Occipital lobe (tissue), 2 donors: ENCODE data around the gene TLE6. TPM values are rescaled to one million over a fixed set of nuclear protein-coding genes. Genes with fewer than 3 reads are reported as not detected.
"Not testable (repeated sequence)": the region's sequence is repeated elsewhere in the genome, so short reads cannot be mapped to it uniquely, and the experiment has no call there.

ENCODE experiments used
- DNase-seq: peaks from one replicate; lab custom pipeline; 2025; lab: John Stamatoyannopoulos, UW
- total RNA-seq: library from RNA; depleted of rRNA; stranded (reverse); fragments of >200 nt; gene quantifications from one replicate; pipeline ENCODE4 v1.2.3, GENCODE V29; 2014

The TLE6 gene
- total RNA-seq, 1 donor from 2014 or later = 0.16 TPM

GRCh38 chr19:3028305-3029064, 51.1 kb downstream of the TLE6 start:
- DNase-seq = no peak

DNA sequence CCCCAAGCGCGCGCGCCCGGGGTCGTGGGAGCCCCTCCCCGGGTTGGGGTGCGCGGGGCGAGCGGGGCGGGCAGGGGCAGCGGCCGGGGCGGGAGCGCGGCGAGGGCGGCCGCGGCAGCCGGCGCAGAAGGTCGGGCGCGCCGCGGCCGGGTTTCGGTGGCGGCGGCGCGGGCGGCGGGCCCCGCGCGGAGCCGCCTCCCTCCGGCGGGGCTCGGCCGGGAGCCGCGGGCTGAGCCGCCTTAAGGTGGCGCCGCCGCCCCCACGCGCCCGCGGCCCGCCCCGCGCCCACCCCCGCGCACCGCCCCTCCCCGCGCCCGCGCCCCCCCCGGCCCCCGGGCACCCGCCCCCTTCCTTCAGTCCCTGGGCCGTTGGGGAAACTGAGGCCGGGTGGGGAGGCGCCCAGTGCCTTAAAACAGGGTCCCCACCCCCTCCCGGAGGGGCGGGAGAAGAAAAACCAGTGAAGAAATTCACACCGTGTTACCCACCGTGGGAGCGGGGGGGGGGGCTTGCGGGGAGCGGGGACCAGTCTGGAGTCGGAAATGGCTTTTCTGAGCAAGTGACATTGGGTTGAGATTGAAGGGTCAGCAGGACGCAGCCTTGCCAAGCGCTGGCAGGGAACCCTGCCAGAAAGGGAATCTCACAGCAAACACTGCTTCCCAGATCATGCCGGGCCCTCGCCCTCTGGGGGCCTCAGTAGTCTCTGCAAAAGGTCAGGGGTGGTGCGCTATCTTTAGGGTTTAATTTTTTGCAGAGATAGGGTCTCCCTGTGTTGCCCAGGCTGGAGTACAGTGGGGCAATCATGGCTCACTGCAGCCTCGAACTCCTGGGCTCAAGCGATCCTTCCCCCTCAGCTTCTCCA, 51.9 kb downstream of the TLE6 start, which contains the start of gene TLE2:
TLE2 (minus strand) TSS at position 216 of the 859 bp plus-strand sequence. CDS start 376 bp downstream, outside the sequence.
- DNase-seq = no peak

DNA sequence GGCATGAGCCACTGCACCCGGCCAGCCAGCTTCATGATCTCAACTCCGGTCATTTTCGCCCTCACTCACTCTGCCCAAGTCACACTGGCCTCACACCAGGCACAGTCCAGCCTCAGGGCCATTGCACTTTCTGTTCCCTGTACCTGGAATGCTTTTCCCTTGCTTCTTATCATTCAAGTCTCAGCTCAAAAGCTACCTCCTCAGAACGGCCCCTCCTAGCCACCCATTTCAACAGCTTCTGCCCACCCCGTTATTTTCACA, 54.2 kb downstream of the TLE6 start:
- no peak for DNase-seq

- no peak for DNase-seq
These were observed 56.4 kb downstream of the TLE6 start for GRCh38 chr19:3033595-3034405.

DNA sequence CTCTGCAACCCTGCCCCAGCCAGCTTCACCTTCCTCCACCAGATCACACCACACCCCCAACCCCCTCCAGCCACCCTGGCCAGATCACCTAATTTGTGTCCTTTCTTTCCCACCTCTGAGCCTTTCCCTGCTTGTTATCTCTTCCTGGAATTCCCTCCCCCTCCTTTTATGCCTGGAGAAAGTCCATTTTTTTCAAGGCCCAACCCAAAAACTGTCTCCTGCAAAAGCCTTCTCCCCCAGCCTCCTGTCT, 57.0 kb downstream of the TLE6 start:
- no peak for DNase-seq

DNA sequence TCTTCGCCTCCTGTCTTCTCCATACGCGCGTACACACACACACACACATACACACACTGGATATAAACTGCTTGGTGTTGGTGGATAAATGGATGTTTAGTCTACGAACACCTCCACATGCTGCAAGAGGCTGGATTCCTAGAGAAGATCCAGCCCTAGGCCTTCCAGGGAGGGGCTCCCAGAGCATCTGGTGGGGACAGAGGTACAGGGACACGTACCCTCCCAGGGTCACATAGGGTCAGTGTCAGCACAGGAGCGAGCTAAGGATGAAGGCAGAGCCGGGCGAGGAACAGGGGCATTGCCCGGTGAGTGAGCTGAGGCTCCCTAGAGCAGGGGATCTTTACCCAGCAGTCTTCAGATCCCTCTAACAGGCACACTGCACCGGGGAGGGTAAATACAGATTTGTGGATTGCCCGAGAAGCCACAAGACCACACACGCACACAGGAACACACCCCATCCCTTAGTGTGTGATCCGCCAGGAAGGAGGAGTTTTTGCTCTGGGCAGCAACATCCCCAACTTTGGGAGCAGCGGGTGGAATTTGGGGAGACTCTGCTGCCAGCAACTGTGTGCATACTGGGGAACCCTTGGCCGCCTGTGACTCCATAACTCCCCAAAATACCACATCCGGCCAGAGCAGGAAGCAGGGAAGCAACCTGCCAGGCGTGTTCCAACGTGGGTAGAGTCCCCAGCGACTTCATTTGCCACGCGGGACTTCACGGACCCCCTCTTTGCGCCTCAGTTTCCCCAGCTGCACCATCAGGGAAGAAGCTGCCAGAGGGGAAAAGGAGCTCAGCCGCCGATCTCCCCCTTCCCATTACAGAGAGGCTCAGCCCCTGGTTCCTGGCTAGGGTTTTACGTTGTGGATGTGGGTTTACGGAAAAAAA, 57.5 kb downstream of the TLE6 start:
- DNase-seq = no peak

DNA sequence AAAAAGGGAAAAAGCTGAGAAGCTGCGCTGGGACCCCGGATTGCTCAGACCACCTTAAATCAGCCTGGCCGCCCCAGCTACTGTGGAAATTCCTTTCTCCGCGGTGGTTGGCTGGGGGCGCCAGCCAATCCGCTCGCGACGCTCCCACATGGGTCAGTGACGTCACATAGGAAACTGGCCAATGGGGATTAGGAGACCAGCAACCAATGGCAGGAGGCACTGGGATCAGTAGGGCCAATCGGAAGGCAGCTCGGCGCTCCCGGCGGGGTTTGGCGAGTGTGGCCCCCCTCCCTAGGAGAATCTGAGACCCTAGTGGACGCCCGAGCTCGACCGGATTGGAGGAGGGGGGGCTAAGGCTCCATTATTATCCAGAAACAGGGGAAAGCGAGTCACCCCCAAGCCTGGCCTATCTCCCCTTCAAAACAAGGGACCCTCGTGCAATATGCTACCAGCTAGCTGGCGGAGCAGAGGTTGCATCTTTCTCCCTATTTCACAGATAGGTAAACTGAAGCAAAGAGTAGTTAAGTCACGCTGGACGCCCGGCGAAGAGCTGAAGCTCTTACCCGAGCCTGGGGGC, 58.3 kb downstream of the TLE6 start:
- peak; percentile 95 for DNase-seq

DNA sequence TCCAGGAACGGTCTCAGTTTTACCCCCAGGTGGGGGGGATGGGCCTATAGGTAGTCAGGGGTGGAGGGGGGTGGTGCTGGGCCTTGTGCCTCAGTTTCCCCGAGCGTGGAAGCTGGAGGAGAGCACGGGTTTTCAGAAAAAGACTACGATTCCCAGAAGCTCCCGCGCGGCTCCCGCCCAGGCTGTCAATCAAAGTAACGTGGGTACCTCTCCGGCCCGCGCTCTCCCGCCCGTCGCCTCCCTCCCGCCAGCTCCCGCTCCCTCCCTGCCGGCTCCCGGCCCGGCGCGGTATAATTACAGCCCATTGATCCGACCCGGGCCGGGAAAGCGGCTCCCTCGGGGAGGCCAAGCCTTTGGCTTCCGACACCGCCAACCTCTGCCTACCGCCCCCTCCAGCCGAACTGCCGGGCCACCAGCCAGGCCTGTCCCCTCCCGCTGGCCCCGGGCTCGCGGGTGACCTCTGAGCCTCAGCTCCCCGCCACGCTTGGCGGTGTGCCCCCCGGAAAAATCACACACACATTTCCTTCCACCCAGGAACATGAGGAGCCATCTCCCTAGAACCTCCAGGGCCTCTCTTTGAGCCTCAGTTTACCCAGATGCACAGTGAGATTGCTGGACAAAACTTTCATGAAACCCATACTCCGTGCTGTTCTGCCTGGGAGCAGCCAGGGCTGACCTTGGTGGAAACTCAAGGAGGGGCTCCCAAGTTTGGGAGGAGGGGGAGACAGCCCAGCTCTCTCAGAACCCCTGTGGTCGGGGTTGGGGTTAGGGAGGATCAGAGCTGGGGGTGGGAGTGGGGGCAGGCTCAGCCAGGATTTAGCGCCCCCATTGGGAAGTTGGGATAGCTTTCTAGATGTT, 59.0 kb downstream of the TLE6 start:
- peak; percentile 83 for DNase-seq

- DNase-seq = not testable (repeated sequence)
These were observed 59.7 kb downstream of the TLE6 start for GRCh38 chr19:3036977-3037544.

- no peak for DNase-seq
These were observed 60.9 kb downstream of the TLE6 start for GRCh38 chr19:3038214-3038613.

DNA sequence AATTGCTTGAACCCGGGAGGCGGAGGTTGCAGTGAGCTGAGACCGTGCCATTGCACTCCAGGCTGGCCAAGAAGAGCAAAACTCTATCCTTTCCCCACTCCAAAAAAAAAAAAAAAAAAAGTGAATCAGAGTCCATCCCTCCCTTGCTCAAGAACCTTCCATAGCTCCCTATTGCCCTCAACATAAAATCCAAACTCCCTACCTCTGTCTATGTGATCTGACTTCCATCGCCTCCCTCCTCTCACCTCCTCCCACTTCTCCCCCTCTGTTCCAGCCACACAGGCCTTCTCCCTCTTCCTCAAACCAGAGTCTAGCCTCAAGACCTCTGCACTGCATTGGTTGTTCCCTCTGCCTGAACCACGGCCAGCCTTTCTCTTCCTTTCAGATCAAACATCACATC, 61.8 kb downstream of the TLE6 start:
- DNase-seq = no peak

- no peak for DNase-seq
These were observed 62.3 kb downstream of the TLE6 start for GRCh38 chr19:3039641-3040077.

DNA sequence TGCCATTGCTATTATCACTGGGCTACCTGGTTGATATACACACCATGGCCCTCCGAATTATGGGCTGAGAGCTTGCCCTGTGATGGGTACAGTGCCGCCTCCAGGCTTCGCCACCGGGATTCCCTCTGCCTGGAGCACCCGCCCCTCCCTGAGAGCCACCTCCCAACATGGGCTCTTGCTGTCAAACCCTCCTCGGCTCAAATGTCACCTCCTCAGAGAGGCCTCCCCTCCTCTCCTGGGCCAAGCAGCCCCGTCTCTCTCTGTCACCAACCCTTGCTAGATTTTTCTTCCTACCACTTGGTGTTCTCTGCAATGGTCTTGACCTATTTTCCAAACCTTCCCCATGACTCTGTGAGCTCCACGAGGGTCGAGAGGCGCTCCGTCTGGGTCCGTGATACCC, 64.0 kb downstream of the TLE6 start:
- DNase-seq = no peak

GRCh38 chr19:3041761-3042620, 64.6 kb downstream of the TLE6 start:
- DNase-seq = no peak

- no peak for DNase-seq
These were observed 65.4 kb downstream of the TLE6 start for GRCh38 chr19:3042621-3043267.
